Fibroblast of the aortic adventitia (primary cell): Measurements from ENCODE around the gene SCNN1G. TPM values are rescaled to one million over a fixed set of nuclear protein-coding genes. Genes with fewer than 3 reads are reported as not detected.

Experiments used
- DNase-seq: peaks from one replicate; pipeline ENCODE4 v3.0.0-alpha.2; 2010; ENCODE audit warnings: low read depth
- H3K4me3 ChIP-seq: 2 replicates; pipeline ENCODE4 v1.5.1; 2011; ENCODE audit warnings: low read depth, mild to moderate bottlenecking, control low read depth, low read length, moderate library complexity
- total RNA-seq: library from RNA; depleted of rRNA; stranded (reverse); fragments of >200 nt; gene quantifications from 2 replicates; pipeline ENCODE4 v1.2.3, GENCODE V29; 2012; ENCODE audit warnings: low replicate concordance
- TF ChIP-seq, protein P1 (sequence below): IDR thresholded peaks from 2 replicates; pipeline ENCODE4 v1.5.1; 2011; ENCODE audit warnings: mild to moderate bottlenecking, low read length, control low read depth, inconsistent platforms; ENCODE audit not compliant: insufficient read depth

SCNN1G gene
- total RNA-seq, 1 donor: not detected

DNA sequence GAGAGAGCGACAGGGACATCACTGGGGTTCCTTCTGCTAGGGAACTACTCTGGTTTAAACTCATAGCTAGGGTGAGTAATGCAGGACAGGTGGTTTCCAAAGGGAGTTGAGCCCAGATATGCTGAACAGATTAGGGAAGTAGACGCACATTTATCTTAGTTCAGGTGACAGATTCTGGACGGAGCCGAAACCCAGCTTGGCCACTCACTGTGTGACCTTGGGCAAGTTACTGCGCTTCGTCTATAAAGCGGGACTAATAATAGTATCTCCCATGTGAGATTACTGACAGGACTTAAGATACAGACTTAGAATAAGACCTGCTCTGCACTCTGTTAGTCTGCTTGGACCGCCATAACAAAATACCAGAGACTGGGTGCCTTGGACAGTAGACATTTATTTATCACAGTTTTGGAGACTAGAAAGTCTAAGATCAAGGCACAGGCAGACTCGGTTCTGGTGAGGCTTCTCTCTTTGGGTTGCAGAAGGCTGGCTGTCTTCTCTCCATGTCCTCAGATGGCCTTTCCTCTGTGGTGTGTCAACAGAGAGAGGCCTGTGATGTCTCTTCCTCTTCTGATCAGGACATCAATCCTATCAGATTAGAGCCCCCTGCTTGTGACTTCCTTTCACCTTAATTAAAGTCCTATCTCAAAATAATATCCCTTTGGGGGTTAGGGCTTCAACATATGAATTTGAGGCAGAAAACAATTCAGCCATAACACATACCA, 12.1 kb downstream of the SCNN1G start:
- DNase-seq: no peak
- TF ChIP-seq, protein P1, sequence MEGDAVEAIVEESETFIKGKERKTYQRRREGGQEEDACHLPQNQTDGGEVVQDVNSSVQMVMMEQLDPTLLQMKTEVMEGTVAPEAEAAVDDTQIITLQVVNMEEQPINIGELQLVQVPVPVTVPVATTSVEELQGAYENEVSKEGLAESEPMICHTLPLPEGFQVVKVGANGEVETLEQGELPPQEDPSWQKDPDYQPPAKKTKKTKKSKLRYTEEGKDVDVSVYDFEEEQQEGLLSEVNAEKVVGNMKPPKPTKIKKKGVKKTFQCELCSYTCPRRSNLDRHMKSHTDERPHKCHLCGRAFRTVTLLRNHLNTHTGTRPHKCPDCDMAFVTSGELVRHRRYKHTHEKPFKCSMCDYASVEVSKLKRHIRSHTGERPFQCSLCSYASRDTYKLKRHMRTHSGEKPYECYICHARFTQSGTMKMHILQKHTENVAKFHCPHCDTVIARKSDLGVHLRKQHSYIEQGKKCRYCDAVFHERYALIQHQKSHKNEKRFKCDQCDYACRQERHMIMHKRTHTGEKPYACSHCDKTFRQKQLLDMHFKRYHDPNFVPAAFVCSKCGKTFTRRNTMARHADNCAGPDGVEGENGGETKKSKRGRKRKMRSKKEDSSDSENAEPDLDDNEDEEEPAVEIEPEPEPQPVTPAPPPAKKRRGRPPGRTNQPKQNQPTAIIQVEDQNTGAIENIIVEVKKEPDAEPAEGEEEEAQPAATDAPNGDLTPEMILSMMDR: no peak
- H3K4me3 ChIP-seq: no peak overlapping the region

DNA sequence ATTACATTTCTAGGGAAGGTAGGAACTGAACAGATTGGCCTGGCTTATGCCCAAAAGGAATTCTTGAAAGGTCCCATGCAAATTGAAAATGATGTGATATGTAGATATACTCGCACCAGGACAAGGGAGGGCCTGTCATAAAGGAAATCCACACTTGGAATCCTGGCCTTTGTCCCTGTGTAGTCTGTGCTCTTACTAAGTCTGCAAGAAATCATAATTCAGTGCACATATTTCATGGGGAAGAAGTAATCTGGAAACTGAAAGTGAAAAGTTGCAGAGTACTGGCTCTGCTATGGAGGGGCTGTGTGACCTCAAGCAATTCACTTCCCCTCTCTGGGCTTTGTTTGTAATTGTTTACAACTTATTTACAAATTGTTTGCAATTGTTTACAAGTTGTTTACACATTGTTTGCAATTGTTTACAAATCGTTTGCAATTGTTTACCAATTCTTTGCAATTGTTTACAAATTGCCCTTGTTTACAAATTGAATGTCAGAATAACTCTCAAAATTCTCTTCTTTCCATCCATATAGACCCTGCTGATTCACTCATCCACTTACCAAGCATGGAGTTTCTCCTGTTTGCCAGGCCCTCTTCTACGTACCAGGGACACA, 12.9 kb downstream of the SCNN1G start:
- TF ChIP-seq, protein P1: no peak
- DNase-seq: no peak

DNA sequence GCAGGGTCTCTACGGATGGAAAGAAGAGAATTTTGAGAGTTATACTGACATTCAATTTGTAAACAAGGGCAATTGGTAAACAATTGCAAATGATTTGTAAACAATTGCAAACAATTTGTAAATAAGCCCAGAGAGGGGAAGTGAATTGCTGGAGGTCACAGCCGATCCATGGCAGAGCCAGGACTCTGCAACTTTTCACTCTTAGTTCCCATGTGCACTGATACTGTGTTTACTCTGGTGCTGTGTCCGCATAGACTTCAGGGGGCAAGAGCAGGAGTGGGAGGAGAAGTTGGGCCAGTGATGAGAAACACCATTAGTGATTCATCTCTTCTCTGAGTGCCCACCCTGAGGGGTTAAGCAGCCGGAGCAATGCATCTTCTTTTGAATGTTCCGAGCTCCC, 14.0 kb downstream of the SCNN1G start:
- TF ChIP-seq, protein P1: no peak
- DNase-seq: no peak
- H3K4me3 ChIP-seq: no peak overlapping the region

More for the DNA sequence above, 12.9 kb downstream of the SCNN1G start:
- no peak overlapping the region for H3K4me3 ChIP-seq

DNA sequence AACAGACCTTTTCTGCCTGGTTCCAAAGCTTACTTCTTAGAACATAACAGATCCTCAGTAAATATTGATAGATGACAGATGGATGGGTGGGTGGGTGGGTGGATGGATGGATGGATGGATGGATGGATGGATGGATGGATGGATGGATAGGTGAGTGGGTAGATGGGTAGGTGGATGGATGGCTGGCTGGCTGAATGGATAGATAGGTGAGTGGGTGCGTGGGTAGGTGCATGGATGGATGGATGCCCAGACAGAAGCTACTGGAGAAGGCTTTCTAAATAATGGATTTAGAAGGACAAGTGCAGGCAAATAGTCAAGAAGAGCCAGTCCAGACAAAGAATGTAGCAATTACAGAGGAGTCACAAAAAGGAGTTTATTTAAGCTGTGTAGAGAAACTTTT, 19.6 kb downstream of the SCNN1G start:
- no peak for DNase-seq
- TF ChIP-seq, protein P1: no peak
- H3K4me3 ChIP-seq: no peak overlapping the region

DNA sequence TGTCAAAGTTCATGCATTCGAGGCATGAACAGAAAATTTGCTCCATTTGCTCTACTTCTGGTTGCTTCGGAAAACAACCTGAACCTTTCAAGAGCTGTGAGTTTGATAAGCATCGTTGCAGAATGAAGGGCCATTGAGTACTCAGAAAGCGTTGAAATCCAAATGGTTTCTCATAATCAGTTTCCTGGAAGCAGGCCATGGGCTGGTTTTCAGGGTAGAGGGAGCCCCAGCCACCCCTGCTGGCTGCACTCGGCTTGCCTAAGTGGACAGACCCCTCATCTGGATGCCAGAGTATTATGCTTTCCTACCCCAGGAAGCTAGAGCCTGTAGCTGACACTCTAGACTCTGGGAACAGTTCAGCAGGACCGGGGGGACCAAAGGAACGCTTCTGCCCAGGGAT, 24.4 kb downstream of the SCNN1G start:
- no peak overlapping the region for H3K4me3 ChIP-seq
- TF ChIP-seq, protein P1: no peak
- DNase-seq: no peak

DNA sequence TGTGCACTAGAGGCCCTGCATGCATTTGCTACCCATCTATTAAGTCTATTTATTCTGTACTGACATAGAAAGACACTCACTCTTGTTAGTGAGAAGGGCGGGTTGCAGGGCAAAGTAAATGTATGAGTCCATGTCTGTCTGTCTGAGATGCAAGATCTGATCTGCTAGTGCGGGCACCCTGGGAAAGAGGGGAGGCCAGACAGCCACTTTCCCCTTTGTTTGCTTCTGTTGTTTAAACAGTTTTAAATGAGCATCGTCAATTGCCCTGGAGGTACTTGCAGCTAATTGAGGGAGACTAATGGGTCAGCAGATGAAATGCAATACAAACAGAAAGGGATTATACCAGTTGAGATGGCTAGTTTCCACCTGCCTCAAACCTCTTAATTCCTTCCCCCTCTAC, 24.9 kb downstream of the SCNN1G start:
- DNase-seq: no peak
- TF ChIP-seq, protein P1: no peak
- no peak overlapping the region for H3K4me3 ChIP-seq
